HL-60/S4 treated with retinoic acid at 250 ng/mL for 4 days and 3 days (cell line): ENCODE data around the gene MYL7.

Experiments
- in situ Hi-C: fragments of 300-500 bp; cut with MboI; formaldehyde crosslinking; loops from 2 replicates; pipeline ENCODE4 v1.7.0; 2022; ENCODE audit warnings: low sequenced_read_pairs

Gene MYL7

GRCh38 chr7:44150966-44151941 lies 10.1 kb upstream of the MYL7 start:
- in situ Hi-C loops = no loop called here

- in situ Hi-C loops = no loop called here
These were observed 9.3 kb upstream of the MYL7 start for GRCh38 chr7:44150466-44150832.

- in situ Hi-C loops = no loop called here
These were observed 8.7 kb upstream of the MYL7 start for GRCh38 chr7:44149571-44150465.

- in situ Hi-C loops = no loop called here
These were observed 7.9 kb upstream of the MYL7 start for GRCh38 chr7:44148961-44149536.

GRCh38 chr7:44148166-44148565 lies 7.0 kb upstream of the MYL7 start:
- in situ Hi-C loops = no loop called here

- in situ Hi-C loops = no loop called here
These were observed 6.2 kb upstream of the MYL7 start for GRCh38 chr7:44147026-44147991.

- in situ Hi-C loops = no loop called here
These were observed 5.1 kb upstream of the MYL7 start for GRCh38 chr7:44145969-44146911.

- in situ Hi-C loops = no loop called here
These were observed 4.4 kb upstream of the MYL7 start for GRCh38 chr7:44145479-44145968.

GRCh38 chr7:44144968-44145478 lies 3.9 kb upstream of the MYL7 start:
- in situ Hi-C loops = no loop called here

- in situ Hi-C loops = no loop called here
These were observed 3.4 kb upstream of the MYL7 start for GRCh38 chr7:44144426-44144967.

GRCh38 chr7:44143646-44144250 lies 2.6 kb upstream of the MYL7 start:
- in situ Hi-C loops = no loop called here

- in situ Hi-C loops = no loop called here
These were observed 896 bp upstream of the MYL7 start for GRCh38 chr7:44142028-44142427.

- in situ Hi-C loops = no loop called here
These were observed 791 bp downstream of the MYL7 start for GRCh38 chr7:44140341-44140740.

- in situ Hi-C loops = no loop called here
These were observed 1.7 kb downstream of the MYL7 start for GRCh38 chr7:44139311-44140010.

GRCh38 chr7:44138698-44139097 lies 2.4 kb downstream of the MYL7 start:
- in situ Hi-C loops = no loop called here

GRCh38 chr7:44136731-44137130 lies 4.4 kb downstream of the MYL7 start:
- in situ Hi-C loops = no loop called here

GRCh38 chr7:44134943-44135628 lies 6.0 kb downstream of the MYL7 start:
- in situ Hi-C loops = no loop called here
